SU-DHL-6 (cell line): Measurements from ENCODE around the gene RBM8A.

ENCODE experiments used
- CTCF ChIP-seq: fragments of 200-600 bp; sonication (generic); IDR thresholded peaks from one replicate; pipeline ENCODE4 v1.5.1; 2017; ENCODE audit warnings: antibody characterized with exemption, mild to moderate bottlenecking, low read length, moderate library complexity; ENCODE audit not compliant: insufficient read depth, poor library complexity, severe bottlenecking
- EZH2phosphoT487 ChIP-seq: fragments of 200-600 bp; sonication (generic), shearing (Covaris generic); conservative IDR thresholded peaks from 2 replicates; pipeline ENCODE4 v1.6.1; 2018; ENCODE audit warnings: mild to moderate bottlenecking, antibody characterized with exemption, low read length, moderate library complexity, mixed read lengths

- TF ChIP-seq CTCF (peak; percentile 38), EZH2phosphoT487 (no peak)
These were observed at the start of gene RBM8A for GRCh38 chr1:145927063-145927886.
